HG03175 (cell line): ENCODE results near the gene NID2.

ENCODE experiments used
- ATAC-seq: cut with Tn5 transposase; IDR thresholded peaks from one replicate; pipeline ENCODE4 v1.9.1; 2021; ENCODE audit warnings: mild to moderate bottlenecking, moderate library complexity; ENCODE audit not compliant: unreplicated experiment

NID2 gene

DNA sequence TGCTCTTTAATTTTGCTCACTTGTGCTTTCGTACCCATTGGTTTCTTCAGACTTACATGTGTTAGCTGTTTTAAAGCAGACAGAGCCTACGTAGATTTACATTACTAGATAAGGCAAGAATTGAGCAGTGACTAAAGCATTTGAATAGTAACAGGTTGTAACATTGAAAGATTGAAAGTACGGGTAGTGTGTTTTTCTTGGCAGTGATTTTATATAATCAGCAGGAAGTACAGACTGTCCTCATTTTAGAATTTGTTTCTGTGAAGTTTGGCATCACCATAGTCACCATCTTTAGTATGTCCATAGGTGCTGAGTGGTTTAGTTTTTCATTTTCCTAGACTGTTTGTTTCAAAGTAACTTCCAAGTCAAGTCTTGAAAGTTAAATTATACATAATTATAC, 65.5 kb downstream of the NID2 start:
- ATAC-seq: no peak

GRCh38 chr14:52002542-52002941, 66.3 kb downstream of the NID2 start:
- no peak for ATAC-seq

- no peak for ATAC-seq
Observed at GRCh38 chr14:52000696-52001095, 68.2 kb downstream of the NID2 start.

DNA sequence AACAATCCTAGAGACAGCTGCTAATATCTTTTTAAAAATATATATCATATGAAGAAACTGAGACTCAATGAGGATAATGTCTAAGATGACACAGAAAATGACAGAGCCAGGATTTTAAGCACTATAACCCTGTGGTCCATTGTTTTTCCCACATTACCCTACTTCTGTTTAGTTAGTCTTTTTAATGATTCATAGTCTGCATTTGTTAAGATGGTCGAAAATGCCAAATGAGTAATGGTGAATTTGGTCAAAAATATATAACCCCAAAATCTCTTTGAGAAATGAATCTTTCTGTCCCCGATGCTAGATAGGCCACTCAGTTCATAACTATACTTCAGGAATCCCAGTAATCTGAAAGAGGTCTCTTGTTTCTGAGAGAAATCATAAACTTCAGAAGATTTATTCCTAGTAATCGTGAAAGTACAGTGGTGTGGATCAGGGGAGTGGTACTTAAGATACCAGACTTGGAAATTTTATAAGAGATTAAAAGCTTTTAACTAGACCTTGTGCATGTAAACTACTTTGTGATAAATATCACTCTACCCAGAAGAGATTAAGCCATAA, 68.8 kb downstream of the NID2 start:
- ATAC-seq: no peak

- no peak for ATAC-seq
Observed at GRCh38 chr14:51999084-51999483, 69.8 kb downstream of the NID2 start.

DNA sequence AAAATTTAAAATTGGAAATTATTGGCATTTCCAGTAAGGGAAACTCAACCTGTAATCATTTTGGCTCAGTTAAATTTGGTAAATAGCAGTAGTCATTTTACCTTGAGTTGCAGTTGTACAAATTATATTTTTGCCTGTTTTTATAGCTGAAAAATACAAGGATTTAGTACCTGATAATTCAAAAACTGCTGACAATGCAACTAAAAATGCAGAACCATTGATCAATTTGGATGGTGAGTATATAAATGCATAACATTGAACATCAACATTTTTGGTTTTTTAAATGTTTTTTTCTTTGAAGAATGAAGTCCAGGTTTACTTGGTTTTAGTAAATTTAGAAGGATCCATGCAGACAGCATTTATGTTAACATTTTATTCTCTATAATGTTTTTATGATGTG, 70.5 kb downstream of the NID2 start:
- no peak for ATAC-seq

- no peak for ATAC-seq
Observed at GRCh38 chr14:51996148-51996746, 72.6 kb downstream of the NID2 start.

DNA sequence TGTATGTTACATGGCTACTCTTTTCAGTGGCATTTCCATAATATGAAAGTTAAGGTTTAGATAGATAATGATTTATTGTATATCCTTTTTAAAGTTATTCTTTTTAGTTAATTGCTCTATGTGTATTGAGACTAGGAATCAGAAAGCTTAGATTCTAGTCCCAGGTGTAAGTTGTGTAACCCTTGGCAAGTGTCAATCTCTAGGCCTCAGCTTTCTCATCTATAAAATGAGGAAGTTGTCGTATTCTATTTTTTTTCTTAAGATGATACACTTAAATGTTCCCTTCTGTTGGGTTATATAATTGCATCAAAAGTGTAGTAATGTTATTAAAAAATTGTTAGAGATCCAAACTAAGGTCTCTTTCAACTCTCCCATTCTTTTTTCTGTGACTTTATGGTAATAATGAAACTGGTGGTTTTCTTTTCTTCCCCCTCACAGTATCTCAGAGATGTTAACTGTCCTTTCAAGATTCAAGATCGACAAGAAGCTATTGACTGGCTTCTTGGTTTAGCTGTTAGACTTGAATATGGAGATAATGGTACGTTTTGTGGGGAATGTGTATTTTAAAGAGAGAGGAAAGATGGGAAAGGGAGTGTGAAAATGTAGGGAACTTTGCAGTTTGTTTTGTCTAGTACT, 75.5 kb downstream of the NID2 start:
- ATAC-seq: no peak

DNA sequence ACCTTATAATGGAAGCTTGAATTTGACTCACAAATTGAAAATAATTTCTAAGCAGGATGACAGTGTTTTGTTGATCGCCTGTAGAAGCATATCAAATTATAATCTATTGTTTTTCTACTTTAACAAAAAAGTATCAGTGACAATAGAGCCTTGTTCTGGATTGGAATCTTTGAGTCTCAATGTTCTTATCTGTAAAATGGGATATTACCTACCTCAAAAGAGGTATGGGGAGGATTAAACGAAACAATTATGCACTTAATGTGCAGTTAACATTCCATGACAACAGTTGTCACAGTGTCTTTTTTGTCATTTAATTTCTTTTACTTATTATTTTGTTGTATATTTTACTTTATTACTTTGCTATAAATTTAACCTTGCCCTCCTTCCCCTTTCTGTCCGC, 78.4 kb downstream of the NID2 start:
- ATAC-seq: no peak

GRCh38 chr14:51989293-51990234, 79.3 kb downstream of the NID2 start, which contains the start of gene RTRAF:
TSS of gene RTRAF (plus strand) at chr14:51989546. CDS start at chr14:51989640, 94 bp downstream.
- ATAC-seq: peak; percentile 95

GRCh38 chr14:51988221-51988620, 80.6 kb downstream of the NID2 start:
- ATAC-seq: no peak

GRCh38 chr14:51981218-51981854, 87.5 kb downstream of the NID2 start:
- peak; percentile 48 for ATAC-seq

GRCh38 chr14:51979088-51979709, 89.7 kb downstream of the NID2 start:
- ATAC-seq: peak; percentile 60

GRCh38 chr14:51978681-51979085, 90.2 kb downstream of the NID2 start:
- ATAC-seq: no peak

DNA sequence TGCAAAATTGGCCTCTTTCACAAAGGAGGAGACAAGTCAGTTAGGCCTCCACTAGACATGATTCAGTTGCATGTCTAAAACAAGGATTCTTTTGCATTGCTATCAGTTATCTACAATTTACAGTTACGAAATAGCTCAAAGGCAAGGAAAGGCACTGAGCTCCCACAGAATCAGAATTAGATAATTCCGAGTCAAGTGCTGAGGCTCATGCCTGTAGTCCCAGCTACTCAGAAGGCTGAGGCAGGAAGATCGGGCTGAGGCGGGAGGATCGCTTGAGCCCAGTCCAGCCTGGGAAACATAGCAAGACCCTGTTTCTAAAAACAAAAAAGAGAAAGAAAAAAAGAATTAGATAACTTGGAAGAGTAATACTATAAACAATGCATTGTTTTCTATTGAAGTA, 91.8 kb downstream of the NID2 start:
- no peak for ATAC-seq

- no peak for ATAC-seq
Observed at GRCh38 chr14:51972566-51972965, 96.3 kb downstream of the NID2 start.

DNA sequence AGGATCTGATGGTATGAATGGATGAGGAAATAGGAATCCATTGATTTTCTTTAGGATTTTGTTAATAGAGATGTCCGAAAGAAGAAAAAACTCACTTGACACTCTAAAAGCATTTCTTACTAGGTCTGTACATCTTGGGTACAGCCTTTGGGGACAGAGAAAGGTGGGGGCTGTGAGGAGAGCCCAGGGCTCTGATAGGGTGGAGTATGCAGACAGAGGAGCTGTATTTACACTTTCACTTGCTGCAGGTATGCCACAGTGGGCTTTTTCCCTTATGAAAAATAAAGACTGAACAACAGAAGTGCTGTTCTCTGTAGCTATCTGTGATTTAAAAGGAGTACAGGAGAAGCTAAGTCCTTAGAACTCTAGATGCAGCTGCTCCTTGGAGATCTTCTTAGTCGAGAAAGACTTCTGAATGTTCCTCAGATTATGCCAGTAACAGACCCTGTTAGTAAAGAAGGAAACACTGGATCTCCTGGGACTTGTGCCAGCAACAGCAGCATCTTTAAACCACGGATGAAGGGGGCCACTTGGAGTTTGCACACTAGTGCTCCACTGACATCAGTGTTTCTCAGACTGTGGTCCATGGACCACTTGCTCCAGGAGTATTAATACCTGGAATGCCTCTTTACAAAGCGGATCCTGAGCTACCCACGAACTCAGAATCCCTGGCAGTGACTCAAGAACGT, 98.9 kb downstream of the NID2 start:
- ATAC-seq: no peak

GRCh38 chr14:51967521-51967920, 101.3 kb downstream of the NID2 start:
- no peak for ATAC-seq

DNA sequence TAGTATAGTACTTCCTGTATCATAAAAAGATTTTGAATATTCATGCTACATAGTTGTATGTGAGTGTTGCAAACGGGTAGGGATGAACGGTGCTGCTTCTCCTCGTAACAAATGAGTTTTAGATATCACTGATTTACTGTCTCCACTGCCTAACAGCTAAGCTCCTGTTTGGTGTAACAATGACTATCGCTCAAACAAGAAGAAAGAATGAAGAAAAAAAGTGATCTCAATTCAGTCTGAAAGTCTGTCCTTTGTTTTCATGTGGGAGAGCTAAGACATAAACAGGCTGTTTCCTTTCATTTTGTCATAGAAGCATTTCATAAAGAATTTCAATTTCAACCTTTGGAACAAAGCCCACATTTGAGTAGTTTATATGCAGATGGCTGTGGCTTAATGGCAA, 105.6 kb downstream of the NID2 start:
- no peak for ATAC-seq

DNA sequence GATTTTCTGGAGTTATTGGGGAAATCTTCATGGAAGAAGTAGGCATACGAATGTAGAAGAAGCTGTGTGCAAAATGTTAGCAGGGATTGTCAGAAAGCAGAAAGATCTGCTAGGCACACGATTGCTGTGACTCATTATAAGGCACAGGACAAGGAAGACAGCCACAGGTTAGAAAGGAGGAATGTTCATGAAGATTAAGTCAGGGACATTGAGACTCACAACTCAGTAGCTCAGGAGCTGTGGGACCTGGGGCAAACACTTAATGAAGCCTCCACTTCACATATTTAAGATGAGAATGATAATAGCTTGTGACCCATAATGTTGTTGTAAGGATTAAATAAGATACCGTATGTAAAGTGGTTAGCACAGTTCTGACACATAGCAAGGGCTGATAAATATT, 106.1 kb downstream of the NID2 start:
- ATAC-seq: no peak
